H9 (cell line): Measurements from ENCODE around the gene TBX1. TPM values are rescaled to one million over a fixed set of nuclear protein-coding genes. Genes with fewer than 3 reads are reported as not detected.

Source experiments
- DNase-seq: peaks from one replicate; pipeline ENCODE4 v3.0.0-alpha.2; 2017
- H2AFZ ChIP-seq: one replicate; pipeline ENCODE4 v1.6.1; 2013; ENCODE audit warnings: mild to moderate bottlenecking, low read length, control low read depth, moderate library complexity
- H2AK5ac ChIP-seq: 2 replicates; pipeline ENCODE4 v1.6.1; 2013; ENCODE audit warnings: low read length, control low read depth, mixed read lengths; ENCODE audit not compliant: insufficient read length
- H2BK120ac ChIP-seq: one replicate; pipeline ENCODE4 v1.6.1; 2013; ENCODE audit warnings: low read depth, mild to moderate bottlenecking, low read length, control low read depth, inconsistent platforms; ENCODE audit not compliant: poor library complexity, severe bottlenecking
- H2BK12ac ChIP-seq: 2 replicates; pipeline ENCODE4 v1.6.1; 2013; ENCODE audit warnings: low read length, control low read depth, mixed read lengths, low read depth; ENCODE audit not compliant: insufficient read length
- H2BK15ac ChIP-seq: 2 replicates; pipeline ENCODE4 v1.6.1; 2013; ENCODE audit warnings: low read depth, low read length, control low read depth
- H2BK20ac ChIP-seq: one replicate; pipeline ENCODE4 v1.6.1; 2013; ENCODE audit warnings: low read depth, mild to moderate bottlenecking, low read length, control low read depth, inconsistent platforms; ENCODE audit not compliant: poor library complexity, severe bottlenecking
- H2BK5ac ChIP-seq: 2 replicates; pipeline ENCODE4 v1.6.1; 2013; ENCODE audit warnings: low read length, control low read depth, mixed read lengths; ENCODE audit not compliant: insufficient read length
- H3K14ac ChIP-seq: 2 replicates; pipeline ENCODE4 v1.6.1; 2013; ENCODE audit warnings: low read length, control low read depth; ENCODE audit not compliant: insufficient read depth
- H3K18ac ChIP-seq: 2 replicates; pipeline ENCODE4 v1.6.1; 2013; ENCODE audit warnings: low read depth, mild to moderate bottlenecking, mixed read lengths, low read length, control low read depth; ENCODE audit not compliant: insufficient read length
- H3K23ac ChIP-seq: 2 replicates; pipeline ENCODE4 v1.6.1; 2013; ENCODE audit warnings: low read length, control low read depth, mixed read lengths, low read depth; ENCODE audit not compliant: insufficient read length
- H3K23me2 ChIP-seq: 2 replicates; pipeline ENCODE4 v1.6.1; 2013; ENCODE audit warnings: low read depth, mild to moderate bottlenecking, mixed read lengths, low read length, control low read depth; ENCODE audit not compliant: insufficient read length, poor library complexity, severe bottlenecking
- H3K27ac ChIP-seq: 2 replicates; pipeline ENCODE4 v1.5.1; 2013; ENCODE audit warnings: low read length, control low read depth, mixed read lengths, low read depth; ENCODE audit not compliant: insufficient read length
- H3K27me3 ChIP-seq: 2 replicates; pipeline ENCODE4 v1.6.1; 2013; ENCODE audit warnings: low read length, control low read depth, inconsistent platforms; ENCODE audit not compliant: insufficient read depth
- H3K4ac ChIP-seq: 2 replicates; pipeline ENCODE4 v1.6.1; 2013; ENCODE audit warnings: low read depth, mild to moderate bottlenecking, control low read depth, inconsistent platforms, low read length, moderate library complexity
- H3K4me1 ChIP-seq: 2 replicates; pipeline ENCODE4 v1.6.1; 2013; ENCODE audit warnings: low read length, control low read depth, inconsistent platforms; ENCODE audit not compliant: insufficient read depth
- H3K4me2 ChIP-seq: 2 replicates; pipeline ENCODE4 v1.6.1; 2013; ENCODE audit warnings: low read length, control low read depth, mixed read lengths; ENCODE audit not compliant: insufficient read length, insufficient read depth
- H3K56ac ChIP-seq: 2 replicates; pipeline ENCODE4 v1.6.1; 2013; ENCODE audit warnings: low read depth, mild to moderate bottlenecking, mixed read lengths, low read length, control low read depth; ENCODE audit not compliant: insufficient read length
- H3K79me1 ChIP-seq: 2 replicates; pipeline ENCODE4 v1.6.1; 2013; ENCODE audit warnings: low read depth, mild to moderate bottlenecking, moderate library complexity, low read length, control low read depth, inconsistent platforms; ENCODE audit not compliant: insufficient read depth, poor library complexity, severe bottlenecking
- H3K79me2 ChIP-seq: 2 replicates; pipeline ENCODE4 v1.6.1; 2013; ENCODE audit warnings: low read length, control low read depth, inconsistent platforms; ENCODE audit not compliant: insufficient read depth
- H3K9ac ChIP-seq: 2 replicates; pipeline ENCODE4 v1.6.1; 2013; ENCODE audit warnings: low read length, control low read depth, mixed read lengths; ENCODE audit not compliant: insufficient read length; ENCODE audit errors: extremely low read depth
- H3K9me3 ChIP-seq: one replicate; pipeline ENCODE4 v1.6.1; 2013; ENCODE audit warnings: low read depth, low read length, inconsistent platforms; ENCODE audit not compliant: control insufficient read depth
- H3T11ph ChIP-seq: one replicate; pipeline ENCODE4 v1.6.1; 2013; ENCODE audit warnings: mild to moderate bottlenecking, low read length, control low read depth, inconsistent platforms
- H4K20me1 ChIP-seq: one replicate; pipeline ENCODE4 v1.6.1; 2013; ENCODE audit not compliant: control insufficient read depth, insufficient read length, insufficient read depth
- H4K5ac ChIP-seq: 2 replicates; pipeline ENCODE4 v1.6.1; 2013; ENCODE audit warnings: low read depth, mild to moderate bottlenecking, mixed read lengths, low read length, control low read depth; ENCODE audit not compliant: insufficient read length
- H4K8ac ChIP-seq: replicated peaks from 2 replicates; pipeline ENCODE4 v1.6.1; 2013; ENCODE audit warnings: low read length, control low read depth, mixed read lengths, low read depth; ENCODE audit not compliant: insufficient read length
- H4K91ac ChIP-seq: 2 replicates; pipeline ENCODE4 v1.6.1; 2013; ENCODE audit warnings: low read depth, mild to moderate bottlenecking, moderate library complexity, mixed read lengths, low read length, control low read depth; ENCODE audit not compliant: insufficient read length
- H3K27ac Mint-ChIP-seq, 3 experiments: 2 replicates in 2 of 3; 3 replicates in 1 of 3; pipeline ENCODE4 v1.8.0; 2020 to 2021; ENCODE audit warnings: mixed read lengths in 3 of 3, mild to moderate bottlenecking in 1 of 3, moderate library complexity in 1 of 3
- H3K27me3 Mint-ChIP-seq: 2 replicates; pipeline ENCODE4 v1.8.0; 2021; ENCODE audit warnings: low read depth, mild to moderate bottlenecking, moderate library complexity, mixed read lengths
- H3K36me3 Mint-ChIP-seq, 3 experiments: 2 replicates in 2 of 3; 3 replicates in 1 of 3; pipeline ENCODE4 v1.8.0; 2020 to 2021; ENCODE audit warnings: low read depth in 3 of 3, mixed read lengths in 3 of 3; ENCODE audit not compliant: insufficient read depth in 1 of 3
- H3K4me1 Mint-ChIP-seq, 2 experiments: 2 replicates each; pipeline ENCODE4 v1.8.0; 2020; ENCODE audit warnings: mixed read lengths in 2 of 2
- H3K4me3 Mint-ChIP-seq, 2 experiments: 2 replicates in 1 of 2; 3 replicates in 1 of 2; pipeline ENCODE4 v1.8.0; 2020 to 2021; ENCODE audit warnings: mild to moderate bottlenecking in 2 of 2, mixed read lengths in 2 of 2, moderate library complexity in 1 of 2
- H3K9me3 Mint-ChIP-seq, 2 experiments: 2 replicates in 1 of 2; 3 replicates in 1 of 2; pipeline ENCODE4 v1.8.0; 2020; ENCODE audit warnings: mild to moderate bottlenecking in 2 of 2, mixed read lengths in 2 of 2, moderate library complexity in 1 of 2
- WGBS: extraction: QIAGEN DNeasy Blood & Tissue Kit; methylation state at CpG from one replicate; pipeline ENCODE4 v1.1.7; 2013; ENCODE audit warnings: missing lambda C conversion rate, low lambda C conversion rate, mixed read lengths; ENCODE audit not compliant: insufficient read length; ENCODE audit errors: extremely low coverage; 5-methylcytosine and 5-hydroxymethylcytosine counted together
- total RNA-seq: library from RNA; stranded (reverse); gene quantifications from 2 replicates; pipeline ENCODE4 v1.2.1, GENCODE V29; 2021
- TF ChIP-seq, protein P1 (sequence below): fragments of 200-600 bp; sonication (generic); conservative IDR thresholded peaks from 3 replicates; pipeline ENCODE4 v1.8.0; 2021; ENCODE audit warnings: antibody characterized with exemption, mild to moderate bottlenecking

The TBX1 gene
- total RNA-seq, 1 experiment from 2014 or later, result 2.2 TPM

DNA sequence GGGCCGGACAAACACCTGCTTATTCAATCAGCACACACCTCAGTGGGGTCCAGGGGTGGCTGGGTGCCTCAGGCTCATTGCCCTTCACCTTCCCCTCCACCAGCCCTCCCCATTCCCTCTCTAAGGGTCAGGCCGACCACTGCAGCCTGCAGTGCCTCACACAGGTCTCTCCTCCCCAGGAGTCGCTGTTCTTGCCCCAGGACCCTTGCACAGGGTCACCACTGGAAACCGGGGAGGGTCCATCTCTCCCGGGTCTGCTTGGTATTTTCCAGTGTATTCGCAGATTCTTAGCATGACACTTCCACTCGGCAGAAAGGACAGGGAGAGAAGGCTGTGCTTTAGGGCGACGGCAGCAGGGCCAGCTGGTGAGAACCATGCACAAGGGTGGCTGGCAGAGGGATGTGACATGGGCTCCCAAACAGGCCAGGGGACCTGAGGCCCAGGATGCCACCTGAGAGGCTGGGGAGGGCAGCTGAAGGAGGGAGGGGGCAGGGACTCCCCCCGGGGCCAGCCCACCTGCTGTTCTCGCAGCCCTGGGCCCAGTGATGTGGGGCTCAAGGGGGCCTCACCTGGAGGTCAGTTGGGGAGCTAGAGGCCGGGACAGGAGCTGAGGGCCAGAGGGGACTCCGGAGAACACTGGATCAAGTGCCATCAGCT lies 16.1 kb upstream of the TBX1 start:
- TF ChIP-seq, protein P1, sequence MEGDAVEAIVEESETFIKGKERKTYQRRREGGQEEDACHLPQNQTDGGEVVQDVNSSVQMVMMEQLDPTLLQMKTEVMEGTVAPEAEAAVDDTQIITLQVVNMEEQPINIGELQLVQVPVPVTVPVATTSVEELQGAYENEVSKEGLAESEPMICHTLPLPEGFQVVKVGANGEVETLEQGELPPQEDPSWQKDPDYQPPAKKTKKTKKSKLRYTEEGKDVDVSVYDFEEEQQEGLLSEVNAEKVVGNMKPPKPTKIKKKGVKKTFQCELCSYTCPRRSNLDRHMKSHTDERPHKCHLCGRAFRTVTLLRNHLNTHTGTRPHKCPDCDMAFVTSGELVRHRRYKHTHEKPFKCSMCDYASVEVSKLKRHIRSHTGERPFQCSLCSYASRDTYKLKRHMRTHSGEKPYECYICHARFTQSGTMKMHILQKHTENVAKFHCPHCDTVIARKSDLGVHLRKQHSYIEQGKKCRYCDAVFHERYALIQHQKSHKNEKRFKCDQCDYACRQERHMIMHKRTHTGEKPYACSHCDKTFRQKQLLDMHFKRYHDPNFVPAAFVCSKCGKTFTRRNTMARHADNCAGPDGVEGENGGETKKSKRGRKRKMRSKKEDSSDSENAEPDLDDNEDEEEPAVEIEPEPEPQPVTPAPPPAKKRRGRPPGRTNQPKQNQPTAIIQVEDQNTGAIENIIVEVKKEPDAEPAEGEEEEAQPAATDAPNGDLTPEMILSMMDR, result no peak
- no peaks in the 10 kb centered on the region for H3K27me3 ChIP-seq
- H4K20me1 ChIP-seq, result no peaks in the 10 kb centered on the region
- H2AFZ ChIP-seq, result no peak overlapping the region
- H3K4me2 ChIP-seq, result no peak overlapping the region
- H2BK120ac ChIP-seq, result no peak overlapping the region
- H3K23me2 ChIP-seq, result no peaks in the 10 kb centered on the region
- H3K27ac ChIP-seq, result no peak overlapping the region
- Mint-ChIP-seq H3K9me3 (no peaks in the 10 kb centered on the region; a peak in 1 of 5 replicates), H3K27ac (no peak overlapping the region), H3K4me1 (peaks cover 7 to 8% of the 10 kb centered on the region in 2 experiments), H3K4me3 (no peak overlapping the region), H3K36me3 (no peaks in the 10 kb centered on the region), H3K27me3 (peaks cover 12% of the 10 kb centered on the region)
- H2BK20ac ChIP-seq, result no peak overlapping the region
- no peak overlapping the region for H3T11ph ChIP-seq
- no peak overlapping the region for H2BK5ac ChIP-seq
- no peak overlapping the region for H4K8ac ChIP-seq
- no peaks in the 10 kb centered on the region for H3K79me1 ChIP-seq
- H4K5ac ChIP-seq, result no peak overlapping the region
- H3K4me1 ChIP-seq, result no peaks in the 10 kb centered on the region
- no peak overlapping the region for H3K23ac ChIP-seq
- no peak overlapping the region for H3K9ac ChIP-seq
- WGBS, result no CpG with 5 or more reads among the region's 13 CpGs
- no peak overlapping the region for H3K14ac ChIP-seq
- no peak overlapping the region for H2BK12ac ChIP-seq
- H3K56ac ChIP-seq, result no peak overlapping the region
- H3K18ac ChIP-seq, result no peak overlapping the region
- no peak overlapping the region for H2AK5ac ChIP-seq
- no peak overlapping the region for H4K91ac ChIP-seq
- H3K79me2 ChIP-seq, result no peaks in the 10 kb centered on the region
- no peaks in the 10 kb centered on the region for H3K9me3 ChIP-seq
- no peak overlapping the region for H3K4ac ChIP-seq
- H2BK15ac ChIP-seq, result no peak overlapping the region
- DNase-seq, result no peak
